ENCODE data around the gene CCL26.

GRCh38 chr7:75757860-75758259, 14.2 kb downstream of the CCL26 start:
- no peak for TF ChIP-seq SIN3A (IDR thresholded peaks at IDR 0.05; ENCODE audit: low read depth, low read length)
- TF ChIP-seq CTCF (IDR thresholded peaks at IDR 0.05 in 2 of 3, conservative IDR thresholded peaks at IDR 0.05 in 1 of 3; ENCODE audit: control insufficient read depth in 2 of 3, extremely low read depth in 1 of 3, insufficient read depth in 1 of 3, low read depth in 3 of 3, low read length in 3 of 3), result no peak
- TF ChIP-seq TCF12 (IDR thresholded peaks at IDR 0.05; ENCODE audit: low read depth, low read length), result no peak
- TF ChIP-seq RAD21 (IDR thresholded peaks at IDR 0.05; ENCODE audit: insufficient read depth, low read depth, low read length), result no peak
- TF ChIP-seq USF2 (IDR thresholded peaks at IDR 0.05; ENCODE audit: borderline replicate concordance, low read depth, low read length), result no peak

Measured in GM12878 (cell line).